ENCODE data around the gene SLC35G1. TPM values are rescaled to one million over a fixed set of nuclear protein-coding genes. Genes with fewer than 3 reads are reported as not detected.

The SLC35G1 gene
- total and polyA plus RNA-seq, 2 of the 8 experiments (the other 6 are each of a cell fraction or from before 2014, with no cell fraction given) = 6.2 to 6.4 TPM

- H3K27ac ChIP-seq (ENCODE audit: low read depth, low read length) = no peak overlapping the region
- no peak overlapping the region for H3K18ac ChIP-seq (ENCODE audit: extremely low read depth, low read length)
- no peak for FAIRE-seq
- peak overlapping the region; percentile 10 to 16; a peak in 3 of 4 replicates for H3K4me2 ChIP-seq (ENCODE audit: insufficient read depth in 1 of 2, low read depth in 2 of 2, low read length in 2 of 2)
- CTCF ChIA-PET (ENCODE audit: partially characterized antibody) = interaction anchor here (1.7 to 2.4 kb wide), 2 partner anchors 10 to 28 kb away, joined by 6 to 10 read pairs; no protein-coding TSS in a partner anchor
- no peak overlapping the region for H3K14ac ChIP-seq (ENCODE audit: insufficient read length)
- H3K9me3 ChIP-seq (ENCODE audit: insufficient read depth in 2 of 2, low read depth in 1 of 2, low read length in 1 of 2) = peaks cover 2 to 23% of the 10 kb centered on the region in 2 experiments; a peak in 3 of 4 replicates
- no peak overlapping the region for H3K4ac ChIP-seq (replicated peaks; ENCODE audit: insufficient read length, low read depth, low read length)
- no peak overlapping the region for H3K23ac ChIP-seq (ENCODE audit: insufficient read length)
- no peak overlapping the region for H2AK5ac ChIP-seq (ENCODE audit: low read depth, low read length)
- H2BK15ac ChIP-seq (ENCODE audit: low read length) = no peak overlapping the region
- no peaks in the 10 kb centered on the region for H3K36me3 ChIP-seq (ENCODE audit: control insufficient read depth in 2 of 4, insufficient read depth in 4 of 4, low read length in 3 of 4)
- no peaks in the 10 kb centered on the region for H4K20me1 ChIP-seq (replicated peaks in 1 of 2; ENCODE audit: control insufficient read depth in 1 of 2, insufficient read depth in 2 of 2, low read length in 2 of 2)
- peaks cover 6 to 9% (median 8%) of the 10 kb centered on the region in 4 experiments; a peak in 5 of 7 replicates for H3K4me1 ChIP-seq (replicated peaks in 1 of 4; ENCODE audit: control insufficient read depth in 3 of 4, insufficient read depth in 4 of 4, low read length in 3 of 4)
- H2BK12ac ChIP-seq (ENCODE audit: low read depth, low read length) = no peak overlapping the region
- no peaks in the 10 kb centered on the region for H3K79me2 ChIP-seq (ENCODE audit: control insufficient read depth in 1 of 2, insufficient read depth in 2 of 2, low read length in 2 of 2)
- no peak overlapping the region for H3K56ac ChIP-seq (replicated peaks; ENCODE audit: insufficient read length, low read depth, low read length)
- H3K4me3 ChIP-seq (ENCODE audit: extremely low read depth in 1 of 4, insufficient read depth in 2 of 4, low read depth in 3 of 4, low read length in 4 of 4) = peak overlapping the region in 1 of 4 experiments; percentile 11; a peak in 1 of 8 replicates
- peaks cover 15 to 51% (median 46%) of the 10 kb centered on the region in 4 experiments for H3K27me3 ChIP-seq (replicated peaks in 1 of 4; ENCODE audit: control insufficient read depth in 3 of 4, extremely low read depth in 1 of 4, insufficient read depth in 3 of 4, low read length in 3 of 4)
- H4K8ac ChIP-seq (ENCODE audit: extremely low read depth, insufficient read depth, low read length) = no peak overlapping the region
- TF ChIP-seq TEAD4 (IDR thresholded peaks at IDR 0.05; ENCODE audit: low read depth, low read length) (no peak), NANOG (IDR thresholded peaks at IDR 0.05; ENCODE audit: insufficient read depth, low read depth, low read length, poor library complexity, severe bottlenecking) (peak; percentile 20)
- no peak overlapping the region for H4K5ac ChIP-seq (ENCODE audit: insufficient read length, low read depth, low read length)
- peak in 1 of 2 experiments; percentile 47 for DNase-seq (ENCODE audit: low read depth in 1 of 2, low spot score in 2 of 2)
- H3K9ac ChIP-seq (replicated peaks in 1 of 4; ENCODE audit: extremely low read depth in 1 of 4, low read depth in 3 of 4, low read length in 3 of 4) = no peak overlapping the region
- 9% methylated on average over 4 of the region's 4 CpGs; no CpG with 5 or more reads in 1 of the 2 experiments for WGBS, 2 experiments (ENCODE audit: extremely low coverage in 1 of 2, insufficient coverage in 1 of 2, insufficient read length in 1 of 2, insufficient replicate concordance in 2 of 2, low coverage in 1 of 2, low lambda C conversion rate in 2 of 2, missing lambda C conversion rate in 1 of 2)
- H3K23me2 ChIP-seq (ENCODE audit: low read depth, low read length) = no peaks in the 10 kb centered on the region
- no peaks in the 10 kb centered on the region for H3K79me1 ChIP-seq (ENCODE audit: low read depth, low read length)
- H2AFZ ChIP-seq (ENCODE audit: low read length) = no peak overlapping the region
- no peak overlapping the region for H4K91ac ChIP-seq (replicated peaks; ENCODE audit: insufficient read length, low read length)
- H2BK20ac ChIP-seq (ENCODE audit: low read length) = no peak overlapping the region
- H2BK120ac ChIP-seq (replicated peaks; ENCODE audit: low read depth, low read length) = no peak overlapping the region
- no peak overlapping the region for H2BK5ac ChIP-seq (ENCODE audit: low read depth, low read length)
- POLR2A ChIA-PET (ENCODE audit: partially characterized antibody) = no interaction called here
Observed at GRCh38 chr10:93849593-93849992, 44.2 kb upstream of the SLC35G1 start.

Measured in H1 (cell line).